ENCODE data around the gene NOS1. TPM values are rescaled to one million over a fixed set of nuclear protein-coding genes. Genes with fewer than 3 reads are reported as not detected.

NOS1 gene
- total RNA-seq, 1 donor from 2014 or later: 3.5 TPM

- no peak for TF ChIP-seq CTCF (IDR thresholded peaks at IDR 0.05)
- no peak for ATAC-seq
- DNase-seq: no peak
- no peak overlapping the region for H3K27ac ChIP-seq
- no peaks in the 10 kb centered on the region for H3K36me3 ChIP-seq
- no peak overlapping the region for H3K4me3 ChIP-seq
- no peaks in the 10 kb centered on the region for H3K9me3 ChIP-seq
- intact Hi-C loops (cut with DNase I): no loop called here
- no peaks in the 10 kb centered on the region for H3K27me3 ChIP-seq (ENCODE audit: low read depth)
- H3K4me1 ChIP-seq: no peaks in the 10 kb centered on the region
These were observed 106.0 kb downstream of the NOS1 start for GRCh38 chr12:117255386-117255785.

- ATAC-seq (no peak), DNase-seq (no peak)
- Histone ChIP-seq H3K36me3 (no peaks in the 10 kb centered on the region), H3K27me3 (ENCODE audit: low read depth) (no peaks in the 10 kb centered on the region), H3K4me3 (no peak overlapping the region), H3K27ac (no peak overlapping the region), H3K9me3 (no peaks in the 10 kb centered on the region), H3K4me1 (no peaks in the 10 kb centered on the region)
- intact Hi-C loops (cut with DNase I): no loop called here
- no peak for TF ChIP-seq CTCF (IDR thresholded peaks at IDR 0.05)
These were observed 117.9 kb downstream of the NOS1 start for GRCh38 chr12:117243488-117243887.

- no peak for TF ChIP-seq CTCF (IDR thresholded peaks at IDR 0.05)
- Histone ChIP-seq H3K27me3 (ENCODE audit: low read depth) (peaks cover 9% of the 10 kb centered on the region), H3K27ac (no peak overlapping the region), H3K9me3 (no peaks in the 10 kb centered on the region), H3K4me1 (no peaks in the 10 kb centered on the region), H3K36me3 (no peaks in the 10 kb centered on the region), H3K4me3 (no peak overlapping the region)
- intact Hi-C loops (cut with DNase I): no loop called here
- ATAC-seq: no peak
- no peak for DNase-seq
These were observed 119.7 kb downstream of the NOS1 start for GRCh38 chr12:117241697-117242096.

- Histone ChIP-seq H3K4me1 (no peaks in the 10 kb centered on the region), H3K9me3 (no peaks in the 10 kb centered on the region), H3K27me3 (ENCODE audit: low read depth) (peaks cover 13% of the 10 kb centered on the region), H3K36me3 (no peaks in the 10 kb centered on the region), H3K4me3 (no peak overlapping the region), H3K27ac (no peak overlapping the region)
- no peak for TF ChIP-seq CTCF (IDR thresholded peaks at IDR 0.05)
- DNase-seq (no peak), ATAC-seq (no peak)
- intact Hi-C loops (cut with DNase I): no loop called here
These were observed 121.2 kb downstream of the NOS1 start for GRCh38 chr12:117240081-117240755.

- peak; percentile 48 to 59 for ATAC-seq
- intact Hi-C loops (cut with DNase I): no loop called here
- peak; percentile 82 for TF ChIP-seq CTCF (IDR thresholded peaks at IDR 0.05)
- peaks cover 18% of the 10 kb centered on the region for H3K27me3 ChIP-seq (ENCODE audit: low read depth)
- H3K9me3 ChIP-seq: no peaks in the 10 kb centered on the region
- peak; percentile 87 for DNase-seq
- H3K4me3 ChIP-seq: no peak overlapping the region
- H3K4me1 ChIP-seq: no peaks in the 10 kb centered on the region
- no peaks in the 10 kb centered on the region for H3K36me3 ChIP-seq
- H3K27ac ChIP-seq: no peak overlapping the region
These were observed 124.9 kb downstream of the NOS1 start for GRCh38 chr12:117236456-117237001.

Measured in lower lobe of right lung (tissue), 2 donors.